Dermis blood vessel endothelial cell (primary cell): Measurements from ENCODE around the gene NCKAP5L. TPM values are rescaled to one million over a fixed set of nuclear protein-coding genes. Genes with fewer than 3 reads are reported as not detected.
"Not testable (repeated sequence)": the region's sequence is repeated elsewhere in the genome, so short reads cannot be mapped to it uniquely, and the experiment has no call there.

Source experiments
- DNase-seq: peaks from one replicate; pipeline ENCODE4 v3.0.0; 2010
- total RNA-seq: library from RNA; depleted of rRNA; stranded (reverse); fragments of >200 nt; gene quantifications from 2 replicates; pipeline ENCODE4 v1.2.3, GENCODE V29; 2014

The NCKAP5L gene
- total RNA-seq = 12.8 and 14.0 TPM in 2 replicates

GRCh38 chr12:49828133-49829091 is at the start of gene NCKAP5L:
Gene NCKAP5L, minus strand, starts transcription at chr12:49828413. Its CDS starts 24,369 bp downstream, at chr12:49804044.
- peak; percentile 98 for DNase-seq

- DNase-seq = no peak
Measured at GRCh38 chr12:49877066-49877465, 48.9 kb upstream of the NCKAP5L start.

GRCh38 chr12:49876070-49876469 is 47.9 kb upstream of the NCKAP5L start:
- DNase-seq = no peak

- DNase-seq = no peak
Measured at GRCh38 chr12:49875115-49875720, 47.0 kb upstream of the NCKAP5L start.

- DNase-seq = no peak
Measured at GRCh38 chr12:49874142-49874897, 46.1 kb upstream of the NCKAP5L start.

GRCh38 chr12:49873361-49873934 is 45.2 kb upstream of the NCKAP5L start:
- DNase-seq = no peak

- no peak for DNase-seq
Measured at GRCh38 chr12:49872781-49873181, 44.6 kb upstream of the NCKAP5L start.

GRCh38 chr12:49872381-49872780 is 44.2 kb upstream of the NCKAP5L start:
- no peak for DNase-seq

GRCh38 chr12:49871811-49872251 is 43.6 kb upstream of the NCKAP5L start:
- DNase-seq = not testable (repeated sequence)

- no peak for DNase-seq
Measured at GRCh38 chr12:49871263-49871561, 43.0 kb upstream of the NCKAP5L start.

GRCh38 chr12:49870501-49871262 is 42.5 kb upstream of the NCKAP5L start:
- DNase-seq = no peak

- DNase-seq = no peak
Measured at GRCh38 chr12:49869816-49870500, 41.7 kb upstream of the NCKAP5L start.

- peak; percentile 99 for DNase-seq
Measured at GRCh38 chr12:49868952-49869815, 41.0 kb upstream of the NCKAP5L start.

GRCh38 chr12:49868449-49868848 is 40.2 kb upstream of the NCKAP5L start:
- no peak for DNase-seq

GRCh38 chr12:49867570-49868341 is 39.5 kb upstream of the NCKAP5L start:
- DNase-seq = no peak

- peak; percentile 73 for DNase-seq
Measured at GRCh38 chr12:49866859-49867569, 38.8 kb upstream of the NCKAP5L start.

GRCh38 chr12:49865782-49866135 is 37.5 kb upstream of the NCKAP5L start:
- no peak for DNase-seq

GRCh38 chr12:49865109-49865781 is 37.0 kb upstream of the NCKAP5L start:
- no peak for DNase-seq

- DNase-seq = no peak
Measured at GRCh38 chr12:49864798-49865090, 36.5 kb upstream of the NCKAP5L start.
